ENCODE data around the gene MALSU1.

Gene MALSU1

GRCh38 chr7:23298885-23299769 is at the start of gene MALSU1:
MALSU1 (plus strand) TSS chr7:23299339; CDS start chr7:23299353, 14 bp downstream.
- peak; percentile 82 for DNase-seq (ENCODE audit: low spot score)

GRCh38 chr7:23249486-23249885 is 49.7 kb upstream of the MALSU1 start:
- no peak for DNase-seq (ENCODE audit: low spot score)

- no peak for DNase-seq (ENCODE audit: low spot score)
Measured at GRCh38 chr7:23254051-23254681, 45.0 kb upstream of the MALSU1 start.

- no peak for DNase-seq (ENCODE audit: low spot score)
Measured at GRCh38 chr7:23256731-23257130, 42.4 kb upstream of the MALSU1 start.

GRCh38 chr7:23260371-23260770 is 38.8 kb upstream of the MALSU1 start:
- no peak for DNase-seq (ENCODE audit: low spot score)

GRCh38 chr7:23261843-23262452 is 37.2 kb upstream of the MALSU1 start:
- DNase-seq (ENCODE audit: low spot score), result peak; percentile 71

GRCh38 chr7:23264916-23265458 is 34.2 kb upstream of the MALSU1 start:
- no peak for DNase-seq (ENCODE audit: low spot score)

GRCh38 chr7:23266918-23267317 is 32.2 kb upstream of the MALSU1 start:
- no peak for DNase-seq (ENCODE audit: low spot score)

- no peak for DNase-seq (ENCODE audit: low spot score)
Measured at GRCh38 chr7:23267357-23267756, 31.8 kb upstream of the MALSU1 start.

GRCh38 chr7:23268167-23268566 is 31.0 kb upstream of the MALSU1 start:
- no peak for DNase-seq (ENCODE audit: low spot score)

- no peak for DNase-seq (ENCODE audit: low spot score)
Measured at GRCh38 chr7:23268746-23269145, 30.4 kb upstream of the MALSU1 start.

- DNase-seq (ENCODE audit: low spot score), result no peak
Measured at GRCh38 chr7:23272275-23272674, 26.9 kb upstream of the MALSU1 start.

GRCh38 chr7:23273141-23273599 is 26.0 kb upstream of the MALSU1 start:
- DNase-seq (ENCODE audit: low spot score), result peak; percentile 65

- DNase-seq (ENCODE audit: low spot score), result no peak
Measured at GRCh38 chr7:23275912-23276311, 23.2 kb upstream of the MALSU1 start.

GRCh38 chr7:23276376-23276775 is 22.8 kb upstream of the MALSU1 start:
- DNase-seq (ENCODE audit: low spot score), result no peak

GRCh38 chr7:23276947-23277346 is 22.2 kb upstream of the MALSU1 start:
- DNase-seq (ENCODE audit: low spot score), result no peak

- DNase-seq (ENCODE audit: low spot score), result peak; percentile 40
Measured at GRCh38 chr7:23277359-23277989, 21.7 kb upstream of the MALSU1 start.

GRCh38 chr7:23279819-23280525 is 19.2 kb upstream of the MALSU1 start:
- no peak for DNase-seq (ENCODE audit: low spot score)

GRCh38 chr7:23283086-23283485 is 16.1 kb upstream of the MALSU1 start:
- DNase-seq (ENCODE audit: low spot score), result no peak

GRCh38 chr7:23284871-23285270 is 14.3 kb upstream of the MALSU1 start:
- no peak for DNase-seq (ENCODE audit: low spot score)

Data from HuH-7.5 (cell line).